CD4-positive, alpha-beta T cell treated with Interleukin-4 for 1 hour (primary cell): ENCODE results near the gene SPATA31D1.

Source experiments
- DNase-seq, 2 donors: peaks; one replicate each; pipeline ENCODE4 v3.0.0-alpha.2; 2020 to 2022

SPATA31D1 gene

DNA sequence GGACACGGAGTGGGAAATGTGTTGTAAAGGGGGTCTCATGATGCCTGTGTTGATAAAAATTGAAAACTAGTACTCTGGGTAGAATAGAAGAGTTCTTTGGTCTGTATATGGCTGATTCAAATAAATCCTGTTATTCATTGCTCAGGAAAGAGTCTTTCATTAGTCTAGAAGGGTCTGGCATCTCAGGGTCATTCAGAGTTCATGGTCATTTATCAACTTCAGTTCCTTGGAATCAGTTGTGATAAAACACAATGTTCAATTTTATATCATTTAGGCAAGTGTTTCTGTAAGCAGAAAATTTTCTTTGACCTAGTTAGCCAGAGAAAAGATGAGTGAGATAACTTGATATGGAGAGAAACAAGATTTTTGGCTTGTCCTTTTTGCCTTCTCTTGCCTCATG lies 36.3 kb downstream of the SPATA31D1 start:
- no peak for DNase-seq

DNA sequence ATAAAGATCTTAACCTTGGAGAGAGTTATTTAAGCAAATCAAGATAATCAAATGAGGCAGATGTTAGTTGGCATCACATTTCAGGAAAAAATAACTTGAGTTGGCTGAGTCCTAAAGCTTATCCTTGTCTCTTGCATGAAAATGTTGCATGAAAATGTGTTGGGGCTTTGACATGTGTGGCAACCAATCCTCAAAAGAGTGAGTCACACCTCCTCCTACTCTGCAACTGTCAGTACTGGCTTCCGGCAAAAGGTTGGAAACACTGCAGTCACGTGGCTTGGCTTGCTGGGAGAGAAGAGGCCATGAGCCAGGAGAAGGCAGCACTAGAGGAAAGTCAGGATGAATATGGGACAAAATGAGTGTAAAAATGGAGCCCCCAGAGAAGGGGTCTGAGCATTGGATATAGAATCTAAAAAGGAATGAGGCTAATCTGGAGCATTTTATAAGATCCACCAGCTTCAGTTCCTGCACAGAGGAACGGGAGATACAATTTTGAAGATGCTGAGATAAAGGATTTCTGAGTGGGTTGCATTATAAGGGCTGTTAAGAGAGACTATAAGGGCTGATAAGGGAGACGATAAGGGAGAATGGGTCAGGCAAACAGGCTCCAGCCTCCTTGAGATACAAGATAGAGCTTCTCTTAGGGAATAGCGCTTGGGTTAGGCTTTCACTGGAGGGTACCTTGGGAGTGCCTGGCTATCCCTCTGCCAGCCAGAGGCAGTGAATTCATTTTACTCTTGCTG lies 43.1 kb downstream of the SPATA31D1 start:
- DNase-seq: no peak

DNA sequence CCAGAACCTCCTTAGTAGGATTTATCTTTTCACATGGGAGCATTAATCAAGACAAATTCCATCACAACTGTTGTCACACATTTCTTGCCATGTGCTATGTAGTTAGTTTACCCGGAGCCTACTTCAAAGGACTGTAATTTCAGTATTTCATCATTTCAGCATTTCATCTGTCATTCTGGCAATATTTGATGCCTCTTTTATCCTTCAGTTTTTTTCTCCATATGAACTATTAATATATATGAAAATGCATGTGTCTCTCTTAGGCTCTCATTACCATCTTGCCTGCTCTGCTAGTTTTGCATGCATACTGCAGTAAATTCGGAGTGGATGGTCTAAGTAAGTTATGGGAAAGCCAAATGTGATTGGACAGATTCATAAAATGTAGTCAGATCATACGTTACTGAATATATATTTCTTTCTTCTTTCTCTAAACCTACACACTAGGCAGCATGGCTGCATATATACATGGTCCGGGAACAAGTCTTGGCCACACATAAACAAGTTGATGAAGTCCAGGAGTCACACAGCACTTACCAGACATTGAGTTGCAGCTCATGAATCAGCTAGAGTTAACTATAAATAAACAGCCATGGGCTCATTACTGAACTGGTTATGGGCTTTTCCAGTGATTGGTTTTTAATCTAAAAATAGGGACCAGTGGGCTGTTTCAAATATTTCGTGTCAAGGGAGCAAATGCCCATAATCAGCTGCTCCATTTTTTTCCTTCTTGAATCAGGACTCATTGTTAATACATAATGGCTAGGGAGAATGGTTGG lies 46.6 kb downstream of the SPATA31D1 start:
- no peak for DNase-seq

DNA sequence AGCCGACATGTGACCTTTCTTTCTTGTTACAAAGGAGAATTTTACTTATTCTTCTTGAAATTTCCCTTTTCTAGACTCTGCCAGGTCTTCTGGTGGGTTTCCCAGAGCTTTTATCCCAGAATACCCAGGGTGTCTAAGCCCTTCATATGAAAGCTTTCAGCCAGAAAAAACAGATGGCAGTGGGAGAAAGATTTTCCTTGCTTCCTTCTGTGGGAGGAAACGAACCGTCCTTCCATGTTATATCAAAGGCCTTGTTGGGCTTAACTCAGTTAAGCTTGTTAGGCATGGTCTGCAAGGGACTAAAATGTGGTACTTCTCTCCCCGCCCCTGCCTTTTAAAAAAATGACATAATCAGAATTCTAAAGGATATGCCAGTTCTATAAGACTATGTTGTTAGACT lies 47.5 kb downstream of the SPATA31D1 start:
- no peak for DNase-seq

DNA sequence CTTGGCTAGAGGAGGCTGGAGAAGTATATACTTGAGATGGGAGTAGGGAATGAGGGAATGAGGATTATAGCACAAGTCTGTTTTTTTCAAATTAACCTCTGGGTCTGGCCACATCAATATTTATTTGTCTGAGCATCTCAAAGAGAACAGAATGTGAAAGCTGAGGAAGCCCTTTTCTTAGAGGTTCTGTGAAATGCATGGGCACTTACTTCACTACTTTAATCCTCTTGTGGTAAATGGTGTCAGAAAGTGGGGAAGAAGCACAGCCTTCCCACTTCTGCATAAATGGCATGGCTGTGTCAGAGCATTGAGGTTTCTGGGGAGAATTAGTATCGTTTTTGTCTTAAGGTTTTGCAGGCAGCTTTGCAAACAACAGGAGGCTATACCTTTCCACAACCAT lies 48.6 kb downstream of the SPATA31D1 start:
- no peak for DNase-seq

DNA sequence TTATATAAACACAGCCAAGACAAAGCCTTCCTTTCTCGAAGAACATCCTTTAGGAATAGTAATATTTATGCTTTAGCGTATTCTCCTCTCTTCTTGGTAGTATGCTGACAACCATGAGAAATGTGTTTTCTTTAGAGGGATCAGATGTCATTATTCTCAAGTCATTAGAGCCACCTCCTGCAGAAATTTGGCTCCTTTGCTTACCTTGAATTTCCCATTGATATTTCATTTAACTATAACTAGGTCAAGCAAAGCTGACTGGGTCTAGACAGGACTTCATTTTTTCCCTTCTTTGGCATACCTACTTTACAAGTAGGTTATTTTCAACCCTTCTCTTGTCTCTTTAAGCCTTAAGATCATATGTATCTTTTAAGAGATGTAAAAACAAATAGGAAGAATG lies 50.3 kb downstream of the SPATA31D1 start:
- DNase-seq: no peak
